ENCODE results near the gene APMAP. TPM values are rescaled to one million over a fixed set of nuclear protein-coding genes. Genes with fewer than 3 reads are reported as not detected.

The APMAP gene
- total and polyA plus RNA-seq, 9 of the 15 experiments (the other 6 are each of a cell fraction or from before 2014, with no cell fraction given): 6.7 to 18.2 (median 14.4) TPM

GRCh38 chr20:24956001-24956841 is 36.3 kb downstream of the APMAP start:
- Histone ChIP-seq H3K27me3 (ENCODE audit: control insufficient read depth in 2 of 2, insufficient read depth in 2 of 2, low read length in 2 of 2) (no peaks in the 10 kb centered on the region; a peak in 1 of 5 replicates), H4K20me1 (replicated peaks; ENCODE audit: control insufficient read depth, insufficient read depth, low read length) (no peaks in the 10 kb centered on the region), H3K4me3 (no peak overlapping the region), H3K27ac (ENCODE audit: extremely low read depth, low read depth, low read length) (no peak overlapping the region), H3K9ac (ENCODE audit: insufficient read depth in 1 of 2, low read depth in 2 of 2, low read length in 2 of 2) (no peak overlapping the region), H3K36me3 (ENCODE audit: control insufficient read depth, insufficient read depth, low read length) (no peaks in the 10 kb centered on the region), H3K4me1 (replicated peaks in 1 of 2; ENCODE audit: control insufficient read depth in 2 of 2, insufficient read depth in 2 of 2, low read length in 2 of 2) (no peaks in the 10 kb centered on the region), H3K9me3 (replicated peaks; ENCODE audit: control insufficient read depth, insufficient read depth, low read depth, low read length) (no peaks in the 10 kb centered on the region), H3K79me2 (ENCODE audit: control insufficient read depth, insufficient read depth, low read length) (no peaks in the 10 kb centered on the region), H3K9me1 (ENCODE audit: control insufficient read depth, insufficient read depth, low read length) (no peaks in the 10 kb centered on the region), H3K4me2 (ENCODE audit: insufficient read depth, low read length) (no peak overlapping the region), H2AFZ (ENCODE audit: low read depth, low read length) (no peak overlapping the region)
- CTCF ChIA-PET (ENCODE audit: low intra/inter-chr PET ratio): no interaction called here
- FAIRE-seq: no peak
- intact Hi-C loops (cut with micrococcal nuclease): no loop called here
- POLR2A ChIA-PET: no interaction called here
- no peak for ATAC-seq
- TF ChIP-seq ATF3 (IDR thresholded peaks at IDR 0.05) (no peak), ATF3 (CRISPR knock-in tag; conservative IDR thresholded peaks at IDR 0.05) (no peak)
- in situ Hi-C loops (cut with MboI): no loop called here
- BruUV-seq (replicated peaks): no TSS peak
- no peak for DNase-seq (ENCODE audit: extremely low read depth in 1 of 4, low spot score in 3 of 4)
- 87% methylated on average over 15 of the region's 22 CpGs for WGBS (ENCODE audit: insufficient coverage, low coverage, missing lambda C conversion rate)

GRCh38 chr20:24955045-24955444 is 37.5 kb downstream of the APMAP start:
- no TSS peak for BruUV-seq (replicated peaks)
- no peaks in the 10 kb centered on the region for H3K9me3 ChIP-seq (replicated peaks; ENCODE audit: control insufficient read depth, insufficient read depth, low read depth, low read length)
- CTCF ChIA-PET (ENCODE audit: low intra/inter-chr PET ratio): no interaction called here
- H4K20me1 ChIP-seq (replicated peaks; ENCODE audit: control insufficient read depth, insufficient read depth, low read length): no peaks in the 10 kb centered on the region
- H3K79me2 ChIP-seq (ENCODE audit: control insufficient read depth, insufficient read depth, low read length): no peaks in the 10 kb centered on the region
- TF ChIP-seq SMAD2 (IDR thresholded peaks at IDR 0.05; ENCODE audit: low read depth, low read length) (no peak), ETS2 (tag; IDR thresholded peaks at IDR 0.05; ENCODE audit: borderline replicate concordance, poor library complexity, severe bottlenecking) (no peak), CBFA2T2 (conservative IDR thresholded peaks at IDR 0.05) (no peak), ARHGAP35 (IDR thresholded peaks at IDR 0.05; ENCODE audit: partially characterized antibody) (no peak), HEY1 (CRISPR knock-in tag; IDR thresholded peaks at IDR 0.05; ENCODE audit: borderline replicate concordance) (no peak), SIRT6 (IDR thresholded peaks at IDR 0.05; ENCODE audit: low read depth, low read length) (no peak), ZBTB7A (IDR thresholded peaks at IDR 0.05; ENCODE audit: borderline replicate concordance, control insufficient read depth, low read depth, low read length) (no peak), DLX4 (CRISPR knock-in tag; IDR thresholded peaks at IDR 0.05) (no peak), MITF (IDR thresholded peaks at IDR 0.05) (no peak), IRF2 (CRISPR knock-in tag; IDR thresholded peaks at IDR 0.05) (no peak), ZNF175 (CRISPR knock-in tag; IDR thresholded peaks at IDR 0.05; ENCODE audit: low read depth) (no peak)
- in situ Hi-C loops (cut with MboI): no loop called here
- POLR2A ChIA-PET: no interaction called here
- no peak overlapping the region for H3K9ac ChIP-seq (ENCODE audit: insufficient read depth in 1 of 2, low read depth in 2 of 2, low read length in 2 of 2)
- DNase-seq (ENCODE audit: extremely low read depth in 1 of 4, low spot score in 3 of 4) (no peak), FAIRE-seq (no peak), ATAC-seq (no peak)
- peaks cover 0 to 6% of the 10 kb centered on the region in 2 experiments; a peak in 2 of 5 replicates for H3K4me1 ChIP-seq (replicated peaks in 1 of 2; ENCODE audit: control insufficient read depth in 2 of 2, insufficient read depth in 2 of 2, low read length in 2 of 2)
- H3K9me1 ChIP-seq (ENCODE audit: control insufficient read depth, insufficient read depth, low read length): no peaks in the 10 kb centered on the region
- H3K4me2 ChIP-seq (ENCODE audit: insufficient read depth, low read length): no peak overlapping the region
- no peaks in the 10 kb centered on the region; a peak in 1 of 5 replicates for H3K27me3 ChIP-seq (ENCODE audit: control insufficient read depth in 2 of 2, insufficient read depth in 2 of 2, low read length in 2 of 2)
- no peak overlapping the region for H2AFZ ChIP-seq (ENCODE audit: low read depth, low read length)
- intact Hi-C loops (cut with micrococcal nuclease): no loop called here
- H3K27ac ChIP-seq (ENCODE audit: extremely low read depth, low read depth, low read length): no peak overlapping the region
- WGBS (ENCODE audit: insufficient coverage, low coverage, missing lambda C conversion rate): 44% methylated on average over 3 of the region's 3 CpGs
- no peak overlapping the region for H3K4me3 ChIP-seq
- no peaks in the 10 kb centered on the region for H3K36me3 ChIP-seq (ENCODE audit: control insufficient read depth, insufficient read depth, low read length)

Data from K562 (cell line).